Measurements from ENCODE around the gene RSPO4. TPM values are rescaled to one million over a fixed set of nuclear protein-coding genes. Genes with fewer than 3 reads are reported as not detected.
A peak's percentile ranks its signal among the peaks of the same experiment; 100 is the strongest.

RSPO4 gene
- total and polyA plus RNA-seq, 2 of the 13 experiments (the other 11 are each of a cell fraction or from before 2014, with no cell fraction given): not detected

DNA sequence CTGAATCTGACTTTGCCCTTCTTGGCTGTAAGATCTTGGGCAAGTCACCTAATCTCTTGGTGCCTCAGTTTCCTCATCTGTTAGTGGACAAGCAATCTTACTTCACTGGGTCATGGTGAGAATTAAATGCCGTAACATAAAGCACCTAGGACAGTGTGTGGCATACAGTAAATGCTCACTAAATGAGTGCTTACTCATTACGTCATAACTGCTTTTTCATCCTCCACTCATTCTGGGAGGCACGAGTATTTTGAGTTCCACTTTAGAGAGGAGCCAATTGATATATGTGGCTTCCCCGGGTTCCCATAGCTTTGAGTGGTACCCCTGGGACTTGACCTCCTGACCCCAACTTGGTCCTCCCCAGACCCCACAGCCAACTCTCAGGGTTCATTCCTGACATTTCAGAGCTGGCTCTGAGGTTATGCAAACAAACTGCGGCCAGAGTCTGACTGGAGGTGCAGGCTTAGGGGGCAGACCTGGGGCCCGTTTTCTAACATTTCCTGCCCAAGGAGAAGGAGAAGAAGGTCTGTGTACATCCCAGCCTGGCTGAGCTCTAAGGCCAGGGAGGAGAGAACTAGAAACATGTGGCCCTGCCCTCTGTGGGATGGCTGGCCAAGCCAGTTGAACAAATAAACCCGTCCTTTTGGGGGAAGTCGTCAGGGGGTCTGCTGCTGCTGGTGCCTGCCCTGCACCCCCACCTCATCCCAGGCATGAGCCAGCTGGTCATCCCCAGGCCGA is 91.8 kb downstream of the RSPO4 start:
- no peak for TF ChIP-seq PCBP1 (IDR thresholded peaks at IDR 0.05; ENCODE audit: borderline replicate concordance, low read depth, low read length)
- TF ChIP-seq, protein P1, sequence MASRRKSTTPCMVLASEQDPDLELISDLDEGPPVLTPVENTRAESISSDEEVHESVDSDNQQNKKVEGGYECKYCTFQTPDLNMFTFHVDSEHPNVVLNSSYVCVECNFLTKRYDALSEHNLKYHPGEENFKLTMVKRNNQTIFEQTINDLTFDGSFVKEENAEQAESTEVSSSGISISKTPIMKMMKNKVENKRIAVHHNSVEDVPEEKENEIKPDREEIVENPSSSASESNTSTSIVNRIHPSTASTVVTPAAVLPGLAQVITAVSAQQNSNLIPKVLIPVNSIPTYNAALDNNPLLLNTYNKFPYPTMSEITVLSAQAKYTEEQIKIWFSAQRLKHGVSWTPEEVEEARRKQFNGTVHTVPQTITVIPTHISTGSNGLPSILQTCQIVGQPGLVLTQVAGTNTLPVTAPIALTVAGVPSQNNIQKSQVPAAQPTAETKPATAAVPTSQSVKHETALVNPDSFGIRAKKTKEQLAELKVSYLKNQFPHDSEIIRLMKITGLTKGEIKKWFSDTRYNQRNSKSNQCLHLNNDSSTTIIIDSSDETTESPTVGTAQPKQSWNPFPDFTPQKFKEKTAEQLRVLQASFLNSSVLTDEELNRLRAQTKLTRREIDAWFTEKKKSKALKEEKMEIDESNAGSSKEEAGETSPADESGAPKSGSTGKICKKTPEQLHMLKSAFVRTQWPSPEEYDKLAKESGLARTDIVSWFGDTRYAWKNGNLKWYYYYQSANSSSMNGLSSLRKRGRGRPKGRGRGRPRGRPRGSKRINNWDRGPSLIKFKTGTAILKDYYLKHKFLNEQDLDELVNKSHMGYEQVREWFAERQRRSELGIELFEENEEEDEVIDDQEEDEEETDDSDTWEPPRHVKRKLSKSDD (CRISPR knock-in tag; IDR thresholded peaks at IDR 0.05; ENCODE audit: low read depth): no peak
- TF ChIP-seq NR2F1 (CRISPR knock-in tag; IDR thresholded peaks at IDR 0.05): peak in 1 of 2 experiments; percentile 60; a peak in 2 of 4 replicates
- no peak for TF ChIP-seq GATA4 (IDR thresholded peaks at IDR 0.05; ENCODE audit: borderline replicate concordance, low read depth)
- TF ChIP-seq CREB1 (IDR thresholded peaks at IDR 0.05): peak; percentile 86
- no peak for TF ChIP-seq CREB1 (CRISPR knock-in tag; IDR thresholded peaks at IDR 0.05)
- no peak for TF ChIP-seq STAG1 (CRISPR knock-in tag; IDR thresholded peaks at IDR 0.05)
- TF ChIP-seq NR2F2 (IDR thresholded peaks at IDR 0.05; ENCODE audit: borderline replicate concordance, low read depth): 0 out of 2 replicates have a peak, but pooled peaks have one; percentile 18
- no peak for TF ChIP-seq DNMT3B (CRISPR knock-in tag; conservative IDR thresholded peaks at IDR 0.05)
- TF ChIP-seq RARA (CRISPR knock-in tag; IDR thresholded peaks at IDR 0.05): 0 out of 2 replicates have a peak, but pooled peaks have one; percentile 31
- 0 out of 2 replicates have a peak, but pooled peaks have one; percentile 60 for TF ChIP-seq NR2F6 (IDR thresholded peaks at IDR 0.05)
- peak; percentile 50; the same call in 1 of the 2 replicates for TF ChIP-seq NR2F6 (CRISPR knock-in tag; IDR thresholded peaks at IDR 0.05)
- TF ChIP-seq ATF7 (IDR thresholded peaks at IDR 0.05): peak; percentile 97
- no peak for TF ChIP-seq ATF7 (CRISPR knock-in tag; IDR thresholded peaks at IDR 0.05)
- TF ChIP-seq, protein P2, sequence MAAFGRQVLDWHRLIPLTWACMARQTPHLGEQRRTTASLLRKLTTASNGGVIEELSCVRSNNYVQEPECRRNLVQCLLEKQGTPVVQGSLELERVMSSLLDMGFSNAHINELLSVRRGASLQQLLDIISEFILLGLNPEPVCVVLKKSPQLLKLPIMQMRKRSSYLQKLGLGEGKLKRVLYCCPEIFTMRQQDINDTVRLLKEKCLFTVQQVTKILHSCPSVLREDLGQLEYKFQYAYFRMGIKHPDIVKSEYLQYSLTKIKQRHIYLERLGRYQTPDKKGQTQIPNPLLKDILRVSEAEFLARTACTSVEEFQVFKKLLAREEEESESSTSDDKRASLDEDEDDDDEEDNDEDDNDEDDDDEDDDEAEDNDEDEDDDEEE (CRISPR knock-in tag; IDR thresholded peaks at IDR 0.05): no peak
- Histone ChIP-seq H3K27me3 (ENCODE audit: control insufficient read depth in 1 of 2, insufficient read depth in 2 of 2, low read length in 2 of 2) (peaks cover 1 to 9% of the 10 kb centered on the region in 2 experiments; a peak in 1 of 5 replicates), H3K36me3 (replicated peaks in 1 of 2; ENCODE audit: control insufficient read depth in 1 of 2, insufficient read depth in 2 of 2, low read length in 2 of 2) (no peaks in the 10 kb centered on the region), H3K27ac (ENCODE audit: extremely low read length, insufficient read depth, low read length) (no peak overlapping the region), H3K4me3 (replicated peaks in 1 of 3; ENCODE audit: insufficient read depth in 1 of 3, low read depth in 2 of 3, low read length in 3 of 3) (no peak overlapping the region), H3K79me2 (ENCODE audit: insufficient read depth, low read length) (no peaks in the 10 kb centered on the region), H3K9me3 (ENCODE audit: low read length) (no peaks in the 10 kb centered on the region), H3K9ac (ENCODE audit: insufficient read depth, low read depth, low read length) (no peak overlapping the region), H3K4me2 (ENCODE audit: low read depth, low read length) (no peak overlapping the region), H4K20me1 (ENCODE audit: insufficient read depth, low read length) (no peaks in the 10 kb centered on the region), H3K4me1 (ENCODE audit: insufficient read depth, low read length) (peaks cover 17% of the 10 kb centered on the region), H2AFZ (ENCODE audit: low read length) (no peak overlapping the region)
- BruUV-seq (replicated peaks): no TSS peak
- peak; percentile 18; the same call in 2 of the 3 replicates for ATAC-seq
- DNase-seq (ENCODE audit: low spot score): no peak
- in situ Hi-C loops (cut with HindIII; ENCODE audit: extremely low pct_ligation_motif_present, low pct_unique_long_range_greater_than_20kb) (no loop called here), intact Hi-C loops (cut with micrococcal nuclease; ENCODE audit: unreplicated experiment) (no loop called here)
- ChIA-PET CTCF (ENCODE audit: low intra/inter-chr PET ratio, low total read pairs) (no interaction called here), POLR2A (no interaction called here)
- WGBS (ENCODE audit: low lambda C conversion rate): 10% methylated on average over 9 of the region's 9 CpGs
- peak; percentile 59 for FAIRE-seq
